Fibroblast of the aortic adventitia (primary cell): Measurements from ENCODE around the gene NUP50. TPM values are rescaled to one million over a fixed set of nuclear protein-coding genes. Genes with fewer than 3 reads are reported as not detected.

Experiments
- DNase-seq: peaks from one replicate; pipeline ENCODE4 v3.0.0-alpha.2; 2010; ENCODE audit warnings: low read depth
- H3K4me3 ChIP-seq: 2 replicates; pipeline ENCODE4 v1.5.1; 2011; ENCODE audit warnings: low read depth, mild to moderate bottlenecking, control low read depth, low read length, moderate library complexity
- CTCF ChIP-seq: IDR thresholded peaks from 2 replicates; pipeline ENCODE4 v1.5.1; 2011; ENCODE audit warnings: mild to moderate bottlenecking, low read length, control low read depth, inconsistent platforms; ENCODE audit not compliant: insufficient read depth
- total RNA-seq: library from RNA; depleted of rRNA; stranded (reverse); fragments of >200 nt; gene quantifications from 2 replicates; pipeline ENCODE4 v1.2.3, GENCODE V29; 2012; ENCODE audit warnings: low replicate concordance

NUP50 gene
- total RNA-seq, 1 donor = 61.6 TPM

DNA sequence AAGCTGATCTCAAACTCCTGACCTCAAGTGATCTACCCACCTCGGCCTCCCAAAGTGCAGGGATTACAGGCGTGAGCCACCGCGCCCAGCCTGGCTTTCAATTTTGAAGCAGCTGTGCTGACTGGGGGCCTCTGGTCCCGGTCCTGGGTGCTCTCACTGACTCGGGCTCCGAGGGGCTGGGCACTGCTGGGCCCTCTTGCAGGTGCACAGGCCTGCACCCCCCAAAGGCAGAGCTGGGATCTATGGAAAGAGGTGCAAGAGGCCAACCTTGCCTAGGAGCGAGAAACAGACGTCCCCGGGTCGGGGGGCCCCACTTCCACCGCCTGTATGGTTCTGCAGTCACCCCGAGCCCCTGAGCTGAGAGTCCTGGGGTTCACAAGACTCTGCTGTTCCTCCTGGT, 43.8 kb downstream of the NUP50 start:
- H3K4me3 ChIP-seq = no peak overlapping the region
- no peak for DNase-seq
- TF ChIP-seq CTCF = no peak

DNA sequence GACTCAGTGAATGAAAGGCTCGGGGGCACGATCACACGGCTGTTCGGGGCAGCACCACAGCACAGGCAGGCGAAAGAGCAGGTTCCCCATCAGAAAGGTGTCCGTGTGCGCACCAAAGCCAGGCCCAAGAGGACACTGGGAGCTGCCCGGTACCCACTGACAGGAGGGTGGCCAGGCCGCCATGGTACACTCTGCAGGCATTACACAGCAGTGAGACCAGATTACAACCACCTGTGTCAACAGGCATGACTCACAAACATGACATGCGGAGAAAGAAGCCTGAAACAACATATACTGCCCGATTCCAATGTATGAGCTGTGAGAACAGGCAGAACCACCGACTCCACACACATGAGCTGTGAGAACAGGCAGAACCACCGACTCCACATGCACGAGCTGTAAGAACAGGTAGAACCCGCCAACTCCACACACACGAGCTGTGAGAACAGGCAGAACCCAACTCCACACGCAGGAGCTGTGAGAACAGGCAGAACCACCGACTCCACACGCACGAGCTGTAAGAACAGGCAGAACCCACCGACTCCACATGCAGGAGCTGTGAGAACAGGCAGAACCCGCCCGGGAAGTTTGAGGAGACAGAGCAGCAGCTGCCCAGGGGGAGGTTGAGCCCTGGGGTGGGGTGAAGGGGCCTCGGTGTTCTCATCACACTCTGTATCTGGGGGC, 44.4 kb downstream of the NUP50 start:
- peak; percentile 57 for DNase-seq
- H3K4me3 ChIP-seq = no peak overlapping the region

DNA sequence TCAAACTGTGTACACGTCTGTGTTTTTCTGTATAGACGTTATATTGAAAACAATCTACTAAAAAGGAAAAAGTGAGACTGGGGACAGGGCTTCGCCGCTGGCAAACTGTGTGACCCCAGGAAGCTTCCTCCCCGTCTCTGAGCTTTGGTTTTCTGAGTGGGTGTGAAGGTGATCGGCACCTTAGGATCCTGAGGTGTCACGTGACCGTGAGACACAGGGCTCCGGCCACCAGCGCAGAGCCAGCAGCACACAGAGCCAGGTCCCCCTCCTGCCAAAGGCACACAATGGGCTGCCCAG, 44.9 kb downstream of the NUP50 start:
- no peak for DNase-seq
- TF ChIP-seq CTCF = no peak
- no peak overlapping the region for H3K4me3 ChIP-seq

More for the DNA sequence above, 44.4 kb downstream of the NUP50 start:
- no peak for TF ChIP-seq CTCF

- no peak overlapping the region for H3K4me3 ChIP-seq
- DNase-seq = peak; percentile 70
- peak; percentile 84 for TF ChIP-seq CTCF
Measured at GRCh38 chr22:45208993-45209838, 45.5 kb downstream of the NUP50 start.

GRCh38 chr22:45210174-45210573, 46.4 kb downstream of the NUP50 start:
- peak overlapping the region; percentile 70 for H3K4me3 ChIP-seq
- DNase-seq = no peak
- TF ChIP-seq CTCF = no peak

DNA sequence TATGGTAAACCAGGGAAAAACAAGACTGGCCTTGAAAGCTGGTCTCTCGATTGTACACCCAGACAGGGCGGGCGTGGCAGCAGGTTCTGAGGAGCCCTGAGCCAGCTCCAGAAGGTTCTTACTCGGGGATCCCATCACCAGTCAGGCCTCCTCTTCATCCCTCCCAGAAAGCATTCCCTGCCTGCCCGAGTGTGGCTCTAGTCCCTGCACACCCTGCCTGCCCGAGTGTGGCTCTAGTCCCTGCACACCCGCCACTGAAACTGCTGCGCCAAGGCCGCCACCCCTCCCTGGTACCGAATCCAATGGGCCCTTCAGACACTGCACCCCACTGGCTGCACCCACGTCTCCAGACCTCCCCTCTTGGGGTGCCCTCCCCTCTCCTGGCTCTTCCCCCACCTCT, 46.9 kb downstream of the NUP50 start:
- H3K4me3 ChIP-seq = peak overlapping the region; percentile 70
- no peak for TF ChIP-seq CTCF
- no peak for DNase-seq
